Stomach (tissue), 4 donors: ENCODE data around the gene HSPB6.

Source experiments
- CTCF ChIP-seq, 7 experiments: fragments of 450-650 bp in 4 of 7; fragments of 200-600 bp in 3 of 7; sonication (generic) in 3 of 7; IDR thresholded peaks; one replicate each; pipeline ENCODE4 v1.5.1; 2016 to 2019; ENCODE audit warnings: antibody characterized with exemption in 7 of 7, control low read depth in 2 of 7, mild to moderate bottlenecking in 1 of 7
- EP300 ChIP-seq: sonication (generic); formaldehyde crosslinking; IDR thresholded peaks from one replicate; pipeline ENCODE4 v1.6.1; 2017; ENCODE audit warnings: antibody characterized with exemption
- POLR2A ChIP-seq, 4 donors: fragments of 450-650 bp; IDR thresholded peaks; one replicate each; pipeline ENCODE4 v1.6.1; 2016; ENCODE audit warnings: antibody characterized with exemption in 4 of 4, control low read depth in 2 of 4, mild to moderate bottlenecking in 1 of 4, moderate library complexity in 1 of 4
- POLR2AphosphoS5 ChIP-seq, 3 donors: sonication (generic); formaldehyde crosslinking; IDR thresholded peaks; one replicate each; pipeline ENCODE4 v1.6.1; 2016; ENCODE audit warnings: antibody characterized with exemption in 3 of 3

- TF ChIP-seq CTCF (IDR thresholded peaks at IDR 0.05) = no peak
- TF ChIP-seq POLR2A (IDR thresholded peaks at IDR 0.05) = no peak
- no peak for TF ChIP-seq POLR2AphosphoS5 (IDR thresholded peaks at IDR 0.05)
- TF ChIP-seq EP300 = no peak
Observed at GRCh38 chr19:35783469-35784434, 26.9 kb upstream of the HSPB6 start.
